IMR-90 (cell line): Measurements from ENCODE around the gene CMTM8. TPM values are rescaled to one million over a fixed set of nuclear protein-coding genes. Genes with fewer than 3 reads are reported as not detected.

Source experiments
- ATAC-seq: fragments of 200-7000 bp; cut with Tn5 transposase; 2 replicates; pipeline ENCODE4 v1.9.1; 2020; ENCODE audit warnings: low read depth, mild to moderate bottlenecking, moderate library complexity
- BruUV-seq: library from RNA; stranded (reverse); fragments of 400-500 nt; replicated peaks from 2 replicates; lab custom pipeline; 2021; lab: Mats Ljungman, UMichigan
- CTCF ChIA-PET: fragments of 300-600 bp; formaldehyde crosslinking; extraction: SDS; loops from one replicate; lab custom pipeline; 2021; ENCODE audit warnings: antibody characterized with exemption; lab: Yijun Ruan, JAX
- POLR2A ChIA-PET: fragments of 300-600 bp; sonication (Branson Sonifier 250); formaldehyde crosslinking; loops from one replicate; lab custom pipeline; 2022; ENCODE audit warnings: antibody characterized with exemption; ENCODE audit not compliant: unreplicated experiment; lab: Charles Lee
- DNase-seq: peaks from one replicate; pipeline ENCODE4 v3.0.0; 2013
- H2AFZ ChIP-seq: replicated peaks from 2 replicates; pipeline ENCODE3; 2013; ENCODE audit warnings: low read length, mild to moderate bottlenecking; ENCODE audit not compliant: poor library complexity
- H2AK5ac ChIP-seq: 2 replicates; pipeline ENCODE4 v1.6.1; 2013; ENCODE audit warnings: low read depth, low read length, inconsistent platforms
- H2AK9ac ChIP-seq: replicated peaks from 2 replicates; pipeline ENCODE3; 2013; ENCODE audit warnings: mild to moderate bottlenecking, low read depth, low read length, moderate library complexity; ENCODE audit not compliant: poor library complexity
- H2BK120ac ChIP-seq: 2 replicates; pipeline ENCODE4 v1.6.1; 2013; ENCODE audit warnings: low read depth, low read length, inconsistent platforms
- H2BK15ac ChIP-seq: 3 replicates; pipeline ENCODE4 v1.6.1; 2013; ENCODE audit warnings: low read depth, low read length, inconsistent platforms
- H2BK20ac ChIP-seq: 2 replicates; pipeline ENCODE4 v1.6.1; 2013; ENCODE audit warnings: low read depth, mild to moderate bottlenecking, inconsistent platforms, low read length, moderate library complexity
- H2BK5ac ChIP-seq: 2 replicates; pipeline ENCODE4 v1.6.1; 2013; ENCODE audit warnings: mild to moderate bottlenecking, low read depth, low read length, inconsistent platforms; ENCODE audit not compliant: poor library complexity, severe bottlenecking
- H3K14ac ChIP-seq: replicated peaks from 2 replicates; pipeline ENCODE4 v1.6.1; 2013; ENCODE audit warnings: low read depth, low read length, inconsistent platforms
- H3K18ac ChIP-seq: 2 replicates; pipeline ENCODE4 v1.6.1; 2013; ENCODE audit warnings: low read depth, low read length, control low read depth
- H3K23ac ChIP-seq: 2 replicates; pipeline ENCODE4 v1.6.1; 2013; ENCODE audit warnings: low read depth, low read length, inconsistent platforms
- H3K27ac ChIP-seq: 2 replicates; pipeline ENCODE4 v1.5.1; 2013; ENCODE audit warnings: mild to moderate bottlenecking, control low read depth, low read length; ENCODE audit not compliant: insufficient read depth
- H3K27me3 ChIP-seq: 2 replicates; pipeline ENCODE4 v1.6.1; 2013; ENCODE audit warnings: low read length; ENCODE audit not compliant: control insufficient read depth, insufficient read depth
- H3K36me3 ChIP-seq: 2 replicates; pipeline ENCODE4 v1.6.1; 2013; ENCODE audit warnings: low read length, mixed read lengths; ENCODE audit not compliant: control insufficient read depth, insufficient read depth
- H3K4ac ChIP-seq: 2 replicates; pipeline ENCODE4 v1.6.1; 2013; ENCODE audit warnings: low read depth, low read length, inconsistent platforms
- H3K4me1 ChIP-seq: 2 replicates; pipeline ENCODE4 v1.6.1; 2013; ENCODE audit warnings: low read length, mixed read lengths; ENCODE audit not compliant: control insufficient read depth, insufficient read depth
- H3K4me2 ChIP-seq: 2 replicates; pipeline ENCODE4 v1.6.1; 2013; ENCODE audit warnings: low read depth, mild to moderate bottlenecking, control low read depth, low read length, moderate library complexity
- H3K4me3 ChIP-seq: 2 replicates; pipeline ENCODE4 v1.5.1; 2013; ENCODE audit warnings: low read depth, mild to moderate bottlenecking, control low read depth, low read length, moderate library complexity; ENCODE audit not compliant: insufficient read depth
- H3K56ac ChIP-seq: 2 replicates; pipeline ENCODE4 v1.6.1; 2013; ENCODE audit warnings: low read length, inconsistent platforms; ENCODE audit not compliant: insufficient read depth; ENCODE audit errors: extremely low read depth
- H3K79me1 ChIP-seq, 2 experiments: 2 replicates each; pipeline ENCODE4 v1.6.1; 2013; ENCODE audit warnings: low read length in 2 of 2, inconsistent platforms in 1 of 2, low read depth in 1 of 2
- H3K9ac ChIP-seq: 2 replicates; pipeline ENCODE4 v1.6.1; 2013; ENCODE audit warnings: low read depth, low read length, control low read depth
- H3K9me1 ChIP-seq: 2 replicates; pipeline ENCODE4 v1.6.1; 2013; ENCODE audit warnings: low read length, inconsistent platforms; ENCODE audit not compliant: insufficient read depth
- H3K9me3 ChIP-seq: 2 replicates; pipeline ENCODE4 v1.6.1; 2013; ENCODE audit warnings: low read length; ENCODE audit not compliant: control insufficient read depth, insufficient read depth
- H4K20me1 ChIP-seq: 2 replicates; pipeline ENCODE4 v1.6.1; 2013; ENCODE audit warnings: low read length, inconsistent platforms; ENCODE audit not compliant: insufficient read depth
- H4K5ac ChIP-seq: 2 replicates; pipeline ENCODE4 v1.6.1; 2013; ENCODE audit warnings: mild to moderate bottlenecking, low read depth, low read length, control low read depth
- H4K8ac ChIP-seq, 2 experiments: 2 replicates each; pipeline ENCODE4 v1.6.1; 2013; ENCODE audit warnings: low read depth in 2 of 2, low read length in 2 of 2, control low read depth in 1 of 2, inconsistent platforms in 1 of 2
- H4K91ac ChIP-seq: 2 replicates; pipeline ENCODE4 v1.6.1; 2013; ENCODE audit warnings: low read depth, low read length, inconsistent platforms; ENCODE audit not compliant: insufficient read depth
- ELK1 ChIP-seq: fragments of 150-350 bp; IDR thresholded peaks from 2 replicates; pipeline ENCODE4 v1.6.1; 2016; ENCODE audit warnings: low read depth, mild to moderate bottlenecking, low read length, moderate library complexity, borderline replicate concordance
- FOS ChIP-seq: fragments of 150-350 bp; IDR thresholded peaks from 2 replicates; pipeline ENCODE4 v1.6.1; 2016; ENCODE audit warnings: low read depth, low read length
- MAZ ChIP-seq: IDR thresholded peaks from 2 replicates; pipeline ENCODE4 v1.6.1; 2012; ENCODE audit warnings: low read depth, mild to moderate bottlenecking, low read length, improper control_type of control experiment, moderate library complexity, borderline replicate concordance
- POLR2A ChIP-seq: IDR thresholded peaks from 2 replicates; pipeline ENCODE4 v1.6.1; 2012; ENCODE audit warnings: mild to moderate bottlenecking, low read depth, low read length
- RCOR1 ChIP-seq: IDR thresholded peaks from 2 replicates; pipeline ENCODE4 v1.6.1; 2012; ENCODE audit warnings: mild to moderate bottlenecking, low read length, improper control_type of control experiment; ENCODE audit not compliant: insufficient replicate concordance
- RFX5 ChIP-seq: IDR thresholded peaks from 2 replicates; pipeline ENCODE4 v1.8.0; 2012; ENCODE audit warnings: low read depth, mild to moderate bottlenecking, low read length, moderate library complexity
- SMC3 ChIP-seq: fragments of 150-350 bp; IDR thresholded peaks from 2 replicates; pipeline ENCODE4 v1.6.1; 2016; ENCODE audit warnings: low read depth, mild to moderate bottlenecking, antibody characterized with exemption, low read length, moderate library complexity
- USF2 ChIP-seq: fragments of 150-350 bp; IDR thresholded peaks from 2 replicates; pipeline ENCODE4 v1.6.1; 2017; ENCODE audit warnings: mild to moderate bottlenecking, antibody characterized with exemption, low read length, low read depth
- WGBS, 2 experiments: methylation state at CpG; one replicate each; pipeline versions ENCODE4 v1.1.5 to v1.1.7; 2013; ENCODE audit warnings: missing lambda C conversion rate in 2 of 2; ENCODE audit not compliant: insufficient read length in 1 of 2; ENCODE audit errors: extremely low coverage in 2 of 2; 5-methylcytosine and 5-hydroxymethylcytosine counted together
- dilution Hi-C: fragments of 300-500 bp; cut with HindIII; formaldehyde crosslinking; loops from one replicate; pipeline ENCODE4 v1.14.3; 2018; ENCODE audit warnings: low sequenced_read_pairs; ENCODE audit not compliant: unreplicated experiment
- in situ Hi-C: fragments of 300-500 bp; cut with MboI; formaldehyde crosslinking; loops from 3 replicates; pipeline ENCODE4 v1.14.3; 2019; ENCODE audit warnings: low sequenced_read_pairs, inconsistent platforms, mixed read lengths
- intact Hi-C: fragments of 100-400 bp; cut with micrococcal nuclease; formaldehyde crosslinking; loops from 2 replicates; pipeline ENCODE4 v1.10.0; 2022
- polyA plus RNA-seq, 3 experiments: library from polyadenylated mRNA; depleted of rRNA; stranded (reverse); fragments of >200 nt; gene quantifications; 2 replicates each; pipeline ENCODE4 v1.2.3, GENCODE V29; 2012; ENCODE audit warnings: low replicate concordance in 1 of 3
- total RNA-seq: library from RNA; depleted of rRNA; stranded (reverse); fragments of >200 nt; gene quantifications from 2 replicates; pipeline ENCODE4 v1.2.3, GENCODE V29; 2012

CMTM8 gene
- total and polyA plus RNA-seq, 2 of the 4 experiments (the other 2 are of a cell fraction), result 0.15 TPM; not detected in 1

- Histone ChIP-seq H3K79me1 (no peaks in the 10 kb centered on the region), H3K9me3 (no peaks in the 10 kb centered on the region), H3K36me3 (no peaks in the 10 kb centered on the region), H4K20me1 (no peaks in the 10 kb centered on the region), H2BK15ac (no peak overlapping the region), H3K27ac (no peak overlapping the region), H4K8ac (no peak overlapping the region), H2BK20ac (no peak overlapping the region), H2AK9ac (no peak overlapping the region), H3K9ac (no peak overlapping the region), H4K91ac (0 out of 2 replicates have a peak overlapping the region, but pooled peaks have one; percentile 21), H3K9me1 (peaks cover 4% of the 10 kb centered on the region; the same call in 1 of the 2 replicates), H3K4me2 (no peak overlapping the region), H3K4ac (no peak overlapping the region), H3K14ac (no peak overlapping the region), H2AK5ac (no peak overlapping the region; the same call in 1 of the 2 replicates), H2AFZ (no peak overlapping the region), H3K4me3 (no peak overlapping the region), H3K4me1 (peaks cover 2% of the 10 kb centered on the region; the same call in 1 of the 2 replicates), H4K5ac (no peak overlapping the region), H3K27me3 (peaks cover 19% of the 10 kb centered on the region), H3K56ac (no peak overlapping the region), H2BK120ac (peak overlapping the region; percentile 83), H3K18ac (no peak overlapping the region), H2BK5ac (no peak overlapping the region), H3K23ac (peak overlapping the region; percentile 31; the same call in 1 of the 2 replicates)
- peak; percentile 70 for ATAC-seq
- CTCF ChIA-PET, result no interaction called here
- POLR2A ChIA-PET, result no interaction called here
- DNase-seq, result peak; percentile 43
- in situ Hi-C loops (no loop called here), dilution Hi-C loops (no loop called here), intact Hi-C loops (no loop called here)
- BruUV-seq, result no TSS peak
- WGBS, 2 experiments, result no CpG with 5 or more reads among the region's 6 CpGs
- TF ChIP-seq RFX5 (no peak), SMC3 (no peak), ELK1 (no peak), USF2 (no peak), MAZ (no peak), POLR2A (no peak), RCOR1 (no peak), FOS (no peak)
These were observed 128.3 kb downstream of the CMTM8 start for GRCh38 chr3:32366638-32367397.
